Measurements from ENCODE around the gene WDR41.

WDR41 gene

DNA sequence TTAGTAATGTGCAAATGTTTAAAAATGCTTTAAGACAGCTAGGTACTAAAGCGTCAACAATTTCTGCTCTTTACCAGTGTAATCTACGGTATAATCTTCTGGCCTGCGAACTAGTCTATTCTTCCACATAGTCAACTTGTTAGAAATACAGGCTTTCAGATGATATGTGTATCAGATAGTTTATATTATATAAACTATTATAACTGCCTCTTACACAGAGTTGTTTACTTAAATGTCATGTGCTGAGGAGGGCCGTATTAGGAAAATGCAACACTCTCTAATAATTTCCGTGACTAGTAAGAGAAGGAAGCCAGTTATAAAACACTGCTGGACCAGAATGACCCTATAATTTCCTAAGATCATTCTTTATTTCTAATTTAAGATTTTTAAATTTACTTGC lies 63.6 kb downstream of the WDR41 start:
- no peak overlapping the region for H3K27ac Mint-ChIP-seq
- H3K36me3 Mint-ChIP-seq, result peaks cover 6% of the 10 kb centered on the region
- CTCF ChIA-PET, result interaction anchor here (1.5 kb wide), 1 partner anchor 9 kb away, joined by 4 read pairs; no protein-coding TSS in a partner anchor
- H3K27me3 Mint-ChIP-seq, result no peaks in the 10 kb centered on the region
- no peaks in the 10 kb centered on the region for H3K9me3 Mint-ChIP-seq
- H3K4me3 Mint-ChIP-seq, result no peak overlapping the region
- DNase-seq, result no peak
- peaks cover 10% of the 10 kb centered on the region for H3K4me1 Mint-ChIP-seq

- Mint-ChIP-seq H3K36me3 (peaks cover 4% of the 10 kb centered on the region), H3K9me3 (no peaks in the 10 kb centered on the region), H3K4me1 (peaks cover 10% of the 10 kb centered on the region), H3K27me3 (no peaks in the 10 kb centered on the region), H3K4me3 (no peak overlapping the region), H3K27ac (no peak overlapping the region)
- no peak for DNase-seq
- CTCF ChIA-PET, result interaction anchor here (0.9 to 1.5 kb wide), 2 partner anchors 9 to 283 kb away, joined by 4 read pairs; no protein-coding TSS in a partner anchor
These were observed 64.1 kb downstream of the WDR41 start for GRCh38 chr5:77427998-77428397.

- CTCF ChIA-PET, result interaction anchor here (1.3 kb wide), 1 partner anchor 66 kb away, joined by 3 read pairs; the partner anchor contains the start of gene WDR41
- Mint-ChIP-seq H3K9me3 (no peaks in the 10 kb centered on the region), H3K36me3 (no peaks in the 10 kb centered on the region), H3K4me1 (peaks cover 8% of the 10 kb centered on the region), H3K27me3 (peaks cover 3% of the 10 kb centered on the region), H3K4me3 (no peak overlapping the region), H3K27ac (no peak overlapping the region)
- DNase-seq, result no peak
These were observed 65.4 kb downstream of the WDR41 start for GRCh38 chr5:77426670-77427069.

DNA sequence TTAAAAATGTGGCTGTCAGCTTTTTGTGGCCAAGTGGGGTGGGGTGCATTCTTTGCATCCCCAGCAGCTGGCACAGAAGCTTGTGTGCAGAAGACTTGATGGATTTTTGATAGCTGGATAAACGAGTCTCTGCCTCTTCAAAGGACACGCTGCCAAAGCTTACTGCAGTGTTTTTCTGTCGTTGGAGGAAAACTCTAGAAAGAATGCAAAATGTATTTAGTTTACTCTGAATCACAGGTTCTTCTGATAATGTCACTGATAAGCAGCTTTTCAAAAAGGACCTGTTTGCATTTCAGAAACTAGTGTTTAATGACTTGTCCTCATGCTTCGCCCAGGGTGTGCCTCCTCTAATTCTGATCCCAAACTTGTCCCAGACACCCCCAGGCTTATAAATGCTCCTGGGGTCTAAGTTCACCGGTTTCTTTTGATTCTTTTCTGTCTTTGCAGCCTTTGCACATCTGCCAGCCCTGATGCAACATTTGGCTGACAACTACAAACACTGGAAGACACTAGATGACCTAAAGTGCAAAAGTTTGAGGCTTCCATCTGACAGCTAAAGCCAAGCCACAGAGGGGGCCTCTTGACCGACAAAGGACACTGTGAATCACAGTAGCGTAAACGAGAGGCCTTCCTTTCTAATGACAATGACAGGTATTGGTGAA lies 66.0 kb downstream of the WDR41 start:
- Mint-ChIP-seq H3K9me3 (no peaks in the 10 kb centered on the region), H3K4me1 (peaks cover 2% of the 10 kb centered on the region), H3K27ac (no peak overlapping the region), H3K36me3 (no peaks in the 10 kb centered on the region), H3K4me3 (no peak overlapping the region), H3K27me3 (peaks cover 6% of the 10 kb centered on the region)
- DNase-seq, result no peak
- CTCF ChIA-PET, result interaction anchor here (1.3 kb wide), 1 partner anchor 66 kb away, joined by 3 read pairs; the partner anchor contains the start of gene WDR41

- no peak for DNase-seq
- H3K4me3 Mint-ChIP-seq, result no peak overlapping the region
- no peaks in the 10 kb centered on the region for H3K9me3 Mint-ChIP-seq
- peaks cover 9% of the 10 kb centered on the region for H3K27me3 Mint-ChIP-seq
- H3K36me3 Mint-ChIP-seq, result no peaks in the 10 kb centered on the region
- no peaks in the 10 kb centered on the region for H3K4me1 Mint-ChIP-seq
- CTCF ChIA-PET, result no interaction called here
- H3K27ac Mint-ChIP-seq, result no peak overlapping the region
These were observed 66.7 kb downstream of the WDR41 start for GRCh38 chr5:77425420-77425819.

- CTCF ChIA-PET, result no interaction called here
- no peak for DNase-seq
- Mint-ChIP-seq H3K4me1 (no peaks in the 10 kb centered on the region), H3K27ac (no peak overlapping the region), H3K4me3 (no peak overlapping the region), H3K9me3 (no peaks in the 10 kb centered on the region), H3K36me3 (no peaks in the 10 kb centered on the region), H3K27me3 (peaks cover 9% of the 10 kb centered on the region)
These were observed 67.2 kb downstream of the WDR41 start for GRCh38 chr5:77424921-77425320.

DNA sequence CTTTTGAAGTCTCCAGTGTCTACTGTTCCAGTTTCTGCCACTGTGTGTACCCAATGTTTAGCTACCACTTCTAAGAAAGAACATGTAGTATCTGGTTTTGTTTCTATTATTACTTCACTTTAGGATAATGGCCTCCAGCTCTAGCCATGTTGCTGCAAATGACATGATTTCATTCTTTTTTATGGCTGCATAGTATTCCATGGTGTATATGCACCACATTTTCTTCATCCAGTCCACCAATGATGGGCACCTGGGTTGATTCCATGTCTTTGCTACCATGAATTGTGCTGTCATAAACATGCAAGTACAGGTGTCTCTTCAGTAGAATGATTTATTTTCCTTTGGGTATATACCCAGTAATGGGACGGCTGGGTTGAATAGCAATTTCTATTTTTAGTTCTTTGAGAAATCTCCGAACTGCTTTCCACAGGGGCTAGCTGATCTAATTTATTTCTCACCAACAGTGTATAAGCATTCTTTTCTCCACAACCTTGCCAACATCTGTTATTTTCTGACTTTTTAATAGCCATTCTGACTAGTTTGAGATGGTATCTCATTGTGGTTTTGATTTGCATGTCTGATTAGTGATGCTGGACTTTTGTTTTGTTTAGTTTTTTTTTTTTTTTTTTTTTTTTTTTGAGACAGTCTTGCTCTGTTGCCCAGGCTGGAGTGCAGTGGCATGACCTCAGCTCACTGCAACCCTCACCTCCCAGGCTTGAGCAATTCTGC lies 68.9 kb downstream of the WDR41 start:
- Mint-ChIP-seq H3K9me3 (no peaks in the 10 kb centered on the region), H3K36me3 (no peaks in the 10 kb centered on the region), H3K27me3 (peaks cover 12% of the 10 kb centered on the region), H3K27ac (no peak overlapping the region), H3K4me3 (no peak overlapping the region), H3K4me1 (peaks cover 4% of the 10 kb centered on the region)
- CTCF ChIA-PET, result no interaction called here
- no peak for DNase-seq

DNA sequence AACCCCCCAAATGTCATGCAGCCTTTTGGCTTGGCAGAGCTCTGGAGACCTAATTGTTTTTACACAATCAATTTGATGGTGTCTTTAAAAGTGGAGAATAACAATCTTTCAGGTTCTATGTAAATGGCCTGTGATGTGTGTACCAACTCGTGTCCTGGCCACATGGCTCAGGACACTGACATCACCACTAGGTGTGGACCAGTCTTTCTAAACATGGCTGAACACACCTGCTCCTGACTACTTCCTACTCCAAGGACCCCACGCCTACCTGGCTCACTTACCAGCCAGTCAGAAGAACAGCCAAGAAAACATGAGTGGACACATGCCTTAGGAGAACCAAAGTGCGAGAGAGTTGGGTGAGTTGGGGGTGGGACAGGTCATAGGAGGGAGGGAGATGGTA lies 71.2 kb downstream of the WDR41 start:
- DNase-seq, result no peak
- H3K9me3 Mint-ChIP-seq, result no peaks in the 10 kb centered on the region
- H3K36me3 Mint-ChIP-seq, result no peaks in the 10 kb centered on the region
- peaks cover 15% of the 10 kb centered on the region for H3K27me3 Mint-ChIP-seq
- H3K4me3 Mint-ChIP-seq, result no peak overlapping the region
- no peak overlapping the region for H3K27ac Mint-ChIP-seq
- H3K4me1 Mint-ChIP-seq, result peaks cover 4% of the 10 kb centered on the region
- CTCF ChIA-PET, result no interaction called here

DNA sequence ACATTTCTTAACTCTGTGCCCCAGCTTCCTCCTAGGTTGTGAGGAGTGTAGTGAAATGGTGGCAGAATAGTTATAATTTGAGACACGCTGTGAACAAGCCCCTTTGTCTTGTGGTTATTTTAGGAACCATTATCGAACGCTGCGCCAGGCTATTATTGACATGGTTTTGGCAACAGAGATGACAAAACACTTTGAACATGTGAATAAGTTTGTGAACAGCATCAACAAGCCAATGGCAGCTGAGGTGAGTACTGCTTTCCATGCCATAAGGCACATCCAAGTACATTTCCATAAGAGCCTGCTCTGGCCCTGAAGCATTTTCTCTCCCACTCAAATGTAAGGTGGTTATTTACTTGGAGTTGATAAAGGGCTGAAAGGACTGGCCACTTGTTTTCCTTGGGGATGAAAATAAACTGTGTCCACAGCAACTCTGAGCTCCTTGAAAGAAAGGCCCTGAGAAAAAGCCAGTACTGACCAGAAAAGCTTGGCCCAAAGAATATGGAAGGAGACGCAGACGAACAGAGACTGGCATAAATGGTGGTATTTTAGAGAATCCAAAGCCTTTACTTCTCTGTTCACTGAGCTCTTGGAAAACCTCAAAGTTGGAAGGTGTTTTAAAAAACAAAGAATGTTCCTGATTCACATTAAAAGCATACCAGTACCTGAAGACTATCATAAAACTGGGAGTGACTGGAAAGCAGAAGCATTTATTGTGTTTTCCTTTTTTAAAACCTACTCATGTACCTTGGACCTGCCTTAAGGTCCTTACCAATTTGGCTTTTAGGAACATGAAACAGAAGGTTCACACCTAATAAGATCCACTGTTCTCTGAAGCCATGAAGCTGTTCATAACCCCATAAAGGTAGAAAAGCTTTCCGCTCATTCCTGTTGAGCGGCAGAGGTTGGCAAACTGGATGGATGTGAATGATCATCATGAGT lies 72.2 kb downstream of the WDR41 start:
- H3K9me3 Mint-ChIP-seq, result no peaks in the 10 kb centered on the region
- DNase-seq, result no peak
- no peak overlapping the region for H3K4me3 Mint-ChIP-seq
- H3K27ac Mint-ChIP-seq, result no peak overlapping the region
- CTCF ChIA-PET, result no interaction called here
- no peaks in the 10 kb centered on the region for H3K36me3 Mint-ChIP-seq
- H3K4me1 Mint-ChIP-seq, result peaks cover 4% of the 10 kb centered on the region
- peaks cover 15% of the 10 kb centered on the region for H3K27me3 Mint-ChIP-seq

- Mint-ChIP-seq H3K9me3 (no peaks in the 10 kb centered on the region), H3K4me1 (peaks cover 4% of the 10 kb centered on the region), H3K27me3 (peaks cover 15% of the 10 kb centered on the region), H3K27ac (no peak overlapping the region), H3K36me3 (no peaks in the 10 kb centered on the region), H3K4me3 (no peak overlapping the region)
- no peak for DNase-seq
- CTCF ChIA-PET, result no interaction called here
These were observed 73.2 kb downstream of the WDR41 start for GRCh38 chr5:77418601-77419581.

- Mint-ChIP-seq H3K4me1 (peaks cover 4% of the 10 kb centered on the region), H3K27ac (no peak overlapping the region), H3K27me3 (peaks cover 16% of the 10 kb centered on the region), H3K36me3 (no peaks in the 10 kb centered on the region), H3K4me3 (no peak overlapping the region), H3K9me3 (no peaks in the 10 kb centered on the region)
- CTCF ChIA-PET, result no interaction called here
- DNase-seq, result no peak
These were observed 74.0 kb downstream of the WDR41 start for GRCh38 chr5:77418162-77418561.

DNA sequence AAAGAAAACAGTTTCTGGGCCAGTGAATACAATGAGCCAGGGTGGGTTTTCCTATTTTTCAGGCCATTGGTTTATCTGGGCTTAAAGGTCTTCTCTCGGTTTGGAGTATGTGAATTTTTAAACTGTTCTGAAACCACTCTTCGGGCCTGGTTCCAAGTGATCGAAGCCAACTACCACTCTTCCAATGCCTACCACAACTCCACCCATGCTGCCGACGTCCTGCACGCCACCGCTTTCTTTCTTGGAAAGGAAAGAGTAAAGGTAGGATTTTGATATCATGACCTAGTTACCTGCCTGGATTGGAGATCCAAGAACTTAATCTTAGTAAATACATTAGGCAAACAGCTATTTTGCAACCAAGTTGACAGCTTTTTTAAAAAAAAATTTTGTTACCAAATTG lies 79.1 kb downstream of the WDR41 start:
- DNase-seq, result no peak
- Mint-ChIP-seq H3K9me3 (no peaks in the 10 kb centered on the region), H3K36me3 (no peaks in the 10 kb centered on the region), H3K4me3 (no peak overlapping the region), H3K27ac (no peak overlapping the region), H3K4me1 (peaks cover 4% of the 10 kb centered on the region), H3K27me3 (peaks cover 17% of the 10 kb centered on the region)
- CTCF ChIA-PET, result no interaction called here

DNA sequence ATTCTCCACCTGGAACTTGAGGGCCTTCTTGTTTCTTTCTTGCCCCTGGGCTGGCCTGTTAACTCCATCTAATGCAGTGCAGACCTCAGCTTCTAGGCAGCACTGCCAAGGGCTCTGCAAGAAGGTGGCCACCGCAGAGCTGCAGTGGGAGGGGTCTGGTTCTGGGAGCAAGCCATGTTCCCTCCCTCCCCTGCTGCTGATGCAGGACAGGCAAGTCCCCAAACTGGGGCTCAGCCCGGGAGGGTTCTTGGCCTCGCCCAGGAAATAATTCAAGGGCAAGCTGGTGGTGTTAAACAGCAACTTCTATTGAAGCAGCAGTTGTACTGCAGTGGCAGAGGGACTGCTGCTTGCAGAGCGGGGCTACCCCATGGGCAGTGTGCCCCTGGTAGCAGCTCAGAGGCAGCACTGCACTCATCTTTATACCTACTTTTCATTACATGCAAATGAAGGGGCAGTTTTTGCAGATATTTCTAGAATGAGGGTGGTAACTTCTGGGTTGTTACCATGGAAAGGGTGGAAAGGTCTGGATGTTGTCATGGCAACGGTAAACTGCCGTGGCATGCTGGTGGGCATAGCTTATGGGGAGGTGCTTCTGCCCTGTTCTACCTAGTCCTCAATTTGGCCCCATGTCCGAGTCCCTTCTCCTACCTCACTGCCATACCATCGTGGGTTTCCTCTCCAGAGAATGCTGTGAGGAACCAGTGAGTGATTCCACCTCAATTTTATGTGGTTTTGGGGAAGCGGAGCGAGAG lies 82.1 kb downstream of the WDR41 start:
- peaks cover 31% of the 10 kb centered on the region for H3K27me3 Mint-ChIP-seq
- no peaks in the 10 kb centered on the region for H3K9me3 Mint-ChIP-seq
- peaks cover 4% of the 10 kb centered on the region for H3K4me1 Mint-ChIP-seq
- DNase-seq, result peak; percentile 23
- CTCF ChIA-PET, result no interaction called here
- H3K4me3 Mint-ChIP-seq, result no peak overlapping the region
- no peaks in the 10 kb centered on the region for H3K36me3 Mint-ChIP-seq
- no peak overlapping the region for H3K27ac Mint-ChIP-seq

Data from activated naive CD4-positive, alpha-beta T cell treated with anti-CD3 and anti-CD28 coated beads, Interleukin-2, amount 10 ng/mL, durations not matched to agents 7 days and 5 days (primary cell).